Large intestine (tissue), 3 donors: ENCODE results near the gene ORC6. TPM values are rescaled to one million over a fixed set of nuclear protein-coding genes. Genes with fewer than 3 reads are reported as not detected.

Source experiments
- DNase-seq, 2 donors: peaks; one replicate each; pipeline versions ENCODE4 v3.0.0 to v3.0.0-alpha.2; 2013
- H3K27ac ChIP-seq: one replicate; pipeline ENCODE4 v1.5.1; 2013; ENCODE audit warnings: low read length
- H3K27me3 ChIP-seq: 2 replicates; pipeline ENCODE4 v1.6.1; 2013; ENCODE audit warnings: low read length; ENCODE audit not compliant: control insufficient read depth, insufficient read depth
- H3K36me3 ChIP-seq: 2 replicates; pipeline ENCODE4 v1.6.1; 2013; ENCODE audit warnings: low read length; ENCODE audit not compliant: control insufficient read depth, insufficient read depth
- H3K4me1 ChIP-seq: one replicate; pipeline ENCODE4 v1.6.1; 2013; ENCODE audit warnings: low read length; ENCODE audit not compliant: control insufficient read depth, insufficient read depth
- H3K4me3 ChIP-seq: one replicate; pipeline ENCODE4 v1.5.1; 2013; ENCODE audit warnings: low read length
- H3K9me3 ChIP-seq: one replicate; pipeline ENCODE4 v1.6.1; 2013; ENCODE audit warnings: mild to moderate bottlenecking, low read depth, low read length, moderate library complexity; ENCODE audit not compliant: control insufficient read depth
- WGBS: methylation state at CpG from one replicate; pipeline ENCODE4 v1.1.5; 2013; ENCODE audit warnings: low lambda C conversion rate; ENCODE audit not compliant: insufficient coverage; 5-methylcytosine and 5-hydroxymethylcytosine counted together
- polyA plus RNA-seq: library from polyadenylated mRNA; unstranded; fragments of 120-200 nt; gene quantifications from one replicate; pipeline ENCODE4 v1.2.1, GENCODE V29; 2013

ORC6 gene
- polyA plus RNA-seq, 1 donor, result 25.0 TPM

- Histone ChIP-seq H3K27ac (no peak overlapping the region), H3K36me3 (no peaks in the 10 kb centered on the region), H3K9me3 (no peaks in the 10 kb centered on the region), H3K27me3 (no peaks in the 10 kb centered on the region), H3K4me3 (no peak overlapping the region), H3K4me1 (no peaks in the 10 kb centered on the region)
- WGBS, result no CpG with 5 or more reads among the region's 2 CpGs
- no peak for DNase-seq
These were observed 28.2 kb downstream of the ORC6 start for GRCh38 chr16:46717692-46718091.

GRCh38 chr16:46718214-46718613, 28.8 kb downstream of the ORC6 start:
- no CpG with 5 or more reads among the region's 8 CpGs for WGBS
- Histone ChIP-seq H3K27me3 (no peaks in the 10 kb centered on the region), H3K36me3 (no peaks in the 10 kb centered on the region)

GRCh38 chr16:46719528-46719927, 30.1 kb downstream of the ORC6 start:
- Histone ChIP-seq H3K27ac (no peak overlapping the region), H3K9me3 (no peaks in the 10 kb centered on the region), H3K36me3 (no peaks in the 10 kb centered on the region), H3K27me3 (no peaks in the 10 kb centered on the region), H3K4me3 (no peak overlapping the region), H3K4me1 (no peaks in the 10 kb centered on the region)
- no CpG with 5 or more reads among the region's 6 CpGs for WGBS
- DNase-seq, result no peak

More at GRCh38 chr16:46718214-46718613, 28.8 kb downstream of the ORC6 start:
- no peaks in the 10 kb centered on the region for H3K9me3 ChIP-seq
- no peak overlapping the region for H3K4me3 ChIP-seq
- H3K4me1 ChIP-seq, result no peaks in the 10 kb centered on the region
- no peak overlapping the region for H3K27ac ChIP-seq
- DNase-seq, result no peak

- Histone ChIP-seq H3K4me3 (no peak overlapping the region), H3K27me3 (no peaks in the 10 kb centered on the region), H3K9me3 (no peaks in the 10 kb centered on the region), H3K4me1 (no peaks in the 10 kb centered on the region), H3K36me3 (no peaks in the 10 kb centered on the region), H3K27ac (no peak overlapping the region)
- WGBS, result no CpG with 5 or more reads among the region's 2 CpGs
- no peak for DNase-seq
These were observed 31.2 kb downstream of the ORC6 start for GRCh38 chr16:46720619-46721018.

GRCh38 chr16:46721885-46722284, 32.4 kb downstream of the ORC6 start:
- Histone ChIP-seq H3K4me1 (no peaks in the 10 kb centered on the region), H3K27me3 (no peaks in the 10 kb centered on the region), H3K9me3 (no peaks in the 10 kb centered on the region), H3K27ac (no peak overlapping the region), H3K36me3 (no peaks in the 10 kb centered on the region), H3K4me3 (no peak overlapping the region)
- 100% methylated on average over 1 of the region's 4 CpGs for WGBS
- DNase-seq, result no peak

- Histone ChIP-seq H3K4me1 (no peaks in the 10 kb centered on the region), H3K27me3 (no peaks in the 10 kb centered on the region), H3K27ac (no peak overlapping the region), H3K36me3 (no peaks in the 10 kb centered on the region), H3K4me3 (no peak overlapping the region), H3K9me3 (no peaks in the 10 kb centered on the region)
- DNase-seq, result no peak
- WGBS, result no CpG with 5 or more reads among the region's 7 CpGs
These were observed 37.7 kb downstream of the ORC6 start for GRCh38 chr16:46727184-46727583.

- Histone ChIP-seq H3K4me3 (no peak overlapping the region), H3K4me1 (no peaks in the 10 kb centered on the region), H3K27me3 (no peaks in the 10 kb centered on the region), H3K36me3 (no peaks in the 10 kb centered on the region), H3K27ac (no peak overlapping the region), H3K9me3 (no peaks in the 10 kb centered on the region)
- no peak for DNase-seq
- WGBS, result no CpG with 5 or more reads among the region's 9 CpGs
These were observed 38.2 kb downstream of the ORC6 start for GRCh38 chr16:46727630-46728029.

- DNase-seq, result no peak
- no peak overlapping the region for H3K4me3 ChIP-seq
- no peak overlapping the region for H3K27ac ChIP-seq
- no peaks in the 10 kb centered on the region for H3K9me3 ChIP-seq
- no CpG with 5 or more reads among the region's 14 CpGs for WGBS
- no peaks in the 10 kb centered on the region for H3K36me3 ChIP-seq
- H3K4me1 ChIP-seq, result no peaks in the 10 kb centered on the region
- H3K27me3 ChIP-seq, result no peaks in the 10 kb centered on the region
These were observed 39.3 kb downstream of the ORC6 start for GRCh38 chr16:46728806-46729205.

- H3K27ac ChIP-seq, result no peak overlapping the region
- no peak overlapping the region for H3K4me3 ChIP-seq
- no peaks in the 10 kb centered on the region for H3K9me3 ChIP-seq
- no peaks in the 10 kb centered on the region for H3K36me3 ChIP-seq
- no CpG with 5 or more reads among the region's 7 CpGs for WGBS
- H3K27me3 ChIP-seq, result no peaks in the 10 kb centered on the region
- DNase-seq, result no peak
- no peaks in the 10 kb centered on the region for H3K4me1 ChIP-seq
These were observed 40.0 kb downstream of the ORC6 start for GRCh38 chr16:46729326-46729995.

GRCh38 chr16:46730126-46730525, 40.7 kb downstream of the ORC6 start:
- no peak overlapping the region for H3K27ac ChIP-seq
- H3K4me1 ChIP-seq, result no peaks in the 10 kb centered on the region
- no peaks in the 10 kb centered on the region for H3K27me3 ChIP-seq
- WGBS, result no CpG with 5 or more reads among the region's 8 CpGs
- no peak for DNase-seq
- no peaks in the 10 kb centered on the region for H3K9me3 ChIP-seq
- no peak overlapping the region for H3K4me3 ChIP-seq
- no peaks in the 10 kb centered on the region for H3K36me3 ChIP-seq
